Measurements from ENCODE around the gene RUNX2. TPM values are rescaled to one million over a fixed set of nuclear protein-coding genes. Genes with fewer than 3 reads are reported as not detected.

Gene RUNX2
- total and polyA plus RNA-seq, 2 of the 8 experiments (the other 6 are each of a cell fraction or from before 2014, with no cell fraction given): 0.26 to 1.2 TPM

- TF ChIP-seq TAF1 (IDR thresholded peaks at IDR 0.05; ENCODE audit: low read depth, low read length): no peak
- TF ChIP-seq CHD1 (IDR thresholded peaks at IDR 0.05; ENCODE audit: low read depth, low read length): no peak
- no peak for TF ChIP-seq CHD7 (IDR thresholded peaks at IDR 0.05; ENCODE audit: insufficient replicate concordance, low read length)
- TF ChIP-seq FOSL1 (IDR thresholded peaks at IDR 0.05; ENCODE audit: insufficient read depth, low read depth, low read length): no peak
- TF ChIP-seq RXRA (IDR thresholded peaks at IDR 0.05; ENCODE audit: insufficient read depth, low read depth, low read length): no peak
- no peak for TF ChIP-seq JUN (IDR thresholded peaks at IDR 0.05; ENCODE audit: low read depth, low read length)
Measured at GRCh38 chr6:45655745-45656476, 327.8 kb downstream of the RUNX2 start (continued).

All from H1 (cell line).